GM23338 (cell line): Measurements from ENCODE around the gene CFAP97D2. TPM values are rescaled to one million over a fixed set of nuclear protein-coding genes. Genes with fewer than 3 reads are reported as not detected.

Experiments used
- ATAC-seq: fragments of 200-7000 bp; cut with Tn5 transposase; 3 replicates; pipeline ENCODE4 v1.9.1; 2020
- DNase-seq: peaks from one replicate; pipeline ENCODE4 v3.0.0-alpha.2; 2015; ENCODE audit warnings: low spot score
- H2AFZ ChIP-seq: fragments of 200-600 bp; sonication (generic); 2 replicates; pipeline ENCODE4 v1.8.0; 2016; ENCODE audit warnings: antibody characterized with exemption, mild to moderate bottlenecking, moderate library complexity
- H3F3A ChIP-seq: fragments of 200-600 bp; sonication (generic); replicated peaks from 2 replicates; pipeline ENCODE4 v1.8.0; 2017; ENCODE audit warnings: antibody characterized with exemption, mixed run types, low read depth
- H3K27ac ChIP-seq: fragments of 200-600 bp; sonication (generic); 2 replicates; pipeline ENCODE4 v1.6.1; 2016; ENCODE audit warnings: low read depth
- H3K27me3 ChIP-seq: fragments of 200-600 bp; sonication (generic); 2 replicates; pipeline ENCODE4 v1.8.0; 2016; ENCODE audit warnings: mild to moderate bottlenecking, mixed run types, moderate library complexity; ENCODE audit not compliant: insufficient read depth
- H3K36me3 ChIP-seq: fragments of 200-600 bp; sonication (generic); 2 replicates; pipeline ENCODE4 v1.8.0; 2016; ENCODE audit warnings: mild to moderate bottlenecking; ENCODE audit not compliant: insufficient read depth
- H3K4me1 ChIP-seq: fragments of 200-600 bp; sonication (generic); 2 replicates; pipeline ENCODE4 v1.8.0; 2016; ENCODE audit warnings: mild to moderate bottlenecking, moderate library complexity; ENCODE audit not compliant: insufficient read depth
- H3K4me2 ChIP-seq: fragments of 200-600 bp; sonication (generic); 2 replicates; pipeline ENCODE4 v1.7.1; 2017; ENCODE audit warnings: mixed run types
- H3K4me3 ChIP-seq: fragments of 200-600 bp; sonication (generic); 2 replicates; pipeline ENCODE4 v1.6.1; 2016; ENCODE audit warnings: mixed run types
- H3K79me2 ChIP-seq: fragments of 200-600 bp; sonication (generic); replicated peaks from 2 replicates; pipeline ENCODE4 v1.8.0; 2017; ENCODE audit warnings: mild to moderate bottlenecking; ENCODE audit not compliant: insufficient read depth
- H3K9me2 ChIP-seq: fragments of 200-600 bp; sonication (generic); 2 replicates; pipeline ENCODE4 v1.8.0; 2017; ENCODE audit not compliant: insufficient read depth
- H4K20me1 ChIP-seq: fragments of 200-600 bp; sonication (generic); replicated peaks from 2 replicates; pipeline ENCODE4 v1.8.0; 2017; ENCODE audit warnings: mild to moderate bottlenecking; ENCODE audit not compliant: insufficient read depth
- H3K27ac Mint-ChIP-seq: 2 replicates; pipeline ENCODE4 v1.8.0; 2020; ENCODE audit warnings: inconsistent platforms, mild to moderate bottlenecking, moderate library complexity, mixed read lengths
- H3K27me3 Mint-ChIP-seq: 3 replicates; pipeline ENCODE4 v1.8.0; 2022; ENCODE audit warnings: low read depth, mild to moderate bottlenecking, moderate library complexity, mixed read lengths, inconsistent platforms; ENCODE audit not compliant: insufficient read depth, poor library complexity
- H3K36me3 Mint-ChIP-seq: 3 replicates; pipeline ENCODE4 v1.8.0; 2021; ENCODE audit warnings: low read depth, mild to moderate bottlenecking, inconsistent platforms, moderate library complexity, mixed read lengths
- H3K4me1 Mint-ChIP-seq: 3 replicates; pipeline ENCODE4 v1.8.0; 2020; ENCODE audit warnings: mild to moderate bottlenecking, inconsistent platforms, mixed read lengths
- H3K4me3 Mint-ChIP-seq: 3 replicates; pipeline ENCODE4 v1.8.0; 2021; ENCODE audit warnings: moderate library complexity, mild to moderate bottlenecking, inconsistent platforms, mixed read lengths
- H3K9me3 Mint-ChIP-seq: 3 replicates; pipeline ENCODE4 v1.8.0; 2020; ENCODE audit warnings: moderate library complexity, mild to moderate bottlenecking, inconsistent platforms, mixed read lengths
- CTCF ChIP-seq, 2 experiments: fragments of 200-600 bp in 1 of 2; sonication (generic) in 1 of 2; conservative IDR thresholded peaks; 2 replicates each; pipeline versions ENCODE4 v1.5.1 to v1.6.1; 2016 to 2017; ENCODE audit warnings: antibody characterized with exemption in 2 of 2, low read depth in 2 of 2, mild to moderate bottlenecking in 2 of 2, moderate library complexity in 1 of 2
- EZH2 ChIP-seq: fragments of 200-600 bp; sonication (generic); IDR thresholded peaks from one replicate; pipeline ENCODE4 v1.8.0; 2017; ENCODE audit warnings: antibody characterized with exemption, mild to moderate bottlenecking, low read depth; ENCODE audit not compliant: unreplicated experiment
- EZH2phosphoT487 ChIP-seq: fragments of 200-600 bp; sonication (generic); IDR thresholded peaks from one replicate; pipeline ENCODE4 v1.8.1; 2018; ENCODE audit warnings: antibody characterized with exemption; ENCODE audit not compliant: unreplicated experiment
- JUNB ChIP-seq: IDR thresholded peaks from one replicate; pipeline ENCODE4 v1.6.1; 2016; ENCODE audit warnings: antibody characterized with exemption; ENCODE audit not compliant: unreplicated experiment
- STAT1 ChIP-seq: IDR thresholded peaks from one replicate; pipeline ENCODE4 v1.6.1; 2016; ENCODE audit warnings: antibody characterized with exemption; ENCODE audit not compliant: unreplicated experiment
- ZNF114 ChIP-seq: fragments of 250-450 bp; sonication (Bioruptor Pico); IDR thresholded peaks from 2 replicates; pipeline ENCODE4 v1.5.0; 2020; ENCODE audit warnings: mild to moderate bottlenecking, moderate library complexity
- polyA plus RNA-seq: library from polyadenylated mRNA; unstranded; fragments of >200 nt; fragmentation: Nextera tagmentation; extraction: Ambion mirVana; gene quantifications from 2 replicates; pipeline ENCODE4 v1.2.1, GENCODE V29; 2016
- total RNA-seq: library from RNA; depleted of rRNA; stranded (reverse); fragments of >200 nt; shearing (Covaris generic); gene quantifications from 2 replicates; pipeline ENCODE4 v1.2.3, GENCODE V29; 2014
- TF ChIP-seq, protein P1 (sequence below): fragments of 250-450 bp; sonication (Bioruptor Pico); IDR thresholded peaks from 2 replicates; pipeline ENCODE4 v1.5.0; 2020; ENCODE audit warnings: mild to moderate bottlenecking, moderate library complexity

CFAP97D2 gene
- total and polyA plus RNA-seq, 2 experiments from 2014 or later = not detected

- H3K27me3 ChIP-seq = no peaks in the 10 kb centered on the region
- peaks cover 4% of the 10 kb centered on the region; the same call in 1 of the 2 replicates for H3K4me1 ChIP-seq
- Mint-ChIP-seq H3K27ac (no peak overlapping the region), H3K4me3 (no peak overlapping the region), H3K27me3 (peaks cover 7% of the 10 kb centered on the region), H3K36me3 (peaks cover 95% of the 10 kb centered on the region), H3K9me3 (no peaks in the 10 kb centered on the region), H3K4me1 (peaks cover 16% of the 10 kb centered on the region)
- H4K20me1 ChIP-seq = peaks cover 21% of the 10 kb centered on the region
- H3F3A ChIP-seq = no peaks in the 10 kb centered on the region; the same call in none of the 2 replicates
- H3K4me2 ChIP-seq = no peak overlapping the region
- 0 out of 4 replicates have a peak, but pooled peaks have one; percentile 22 to 29 for TF ChIP-seq CTCF (conservative IDR thresholded peaks at IDR 0.05; ENCODE audit: low read depth in 2 of 2)
- TF ChIP-seq EZH2phosphoT487 = no peak
- peaks cover 4% of the 10 kb centered on the region; the same call in 1 of the 2 replicates for H3K79me2 ChIP-seq
- H3K4me3 ChIP-seq = no peak overlapping the region
- peaks cover 80% of the 10 kb centered on the region for H3K36me3 ChIP-seq
- H2AFZ ChIP-seq = no peak overlapping the region
- H3K27ac ChIP-seq = no peak overlapping the region
- no peaks in the 10 kb centered on the region for H3K9me2 ChIP-seq
- DNase-seq (no peak), ATAC-seq (no peak)
Observed at GRCh38 chr13:114244637-114245036, 65.6 kb downstream of the CFAP97D2 start.

- Histone ChIP-seq H2AFZ (no peak overlapping the region), H4K20me1 (peaks cover 21% of the 10 kb centered on the region), H3K27ac (no peak overlapping the region), H3F3A (no peaks in the 10 kb centered on the region), H3K9me2 (no peaks in the 10 kb centered on the region), H3K36me3 (peaks cover 70% of the 10 kb centered on the region), H3K4me3 (no peak overlapping the region), H3K4me2 (no peak overlapping the region), H3K27me3 (no peaks in the 10 kb centered on the region), H3K4me1 (0 out of 2 replicates have a peak, but pooled peaks cover 2% of the 10 kb centered on the region), H3K79me2 (peaks cover 3% of the 10 kb centered on the region; the same call in 1 of the 2 replicates)
- peaks cover 6% of the 10 kb centered on the region for H3K4me1 Mint-ChIP-seq
- peaks cover 87% of the 10 kb centered on the region for H3K36me3 Mint-ChIP-seq
- H3K9me3 Mint-ChIP-seq = no peaks in the 10 kb centered on the region
- DNase-seq (no peak), ATAC-seq (no peak)
- H3K4me3 Mint-ChIP-seq = no peak overlapping the region
- no peak overlapping the region for H3K27ac Mint-ChIP-seq
- peaks cover 2% of the 10 kb centered on the region for H3K27me3 Mint-ChIP-seq
- TF ChIP-seq ZNF114 (CRISPR knock-in tag) (no peak), JUNB (no peak), CTCF (conservative IDR thresholded peaks at IDR 0.05; ENCODE audit: low read depth in 2 of 2) (no peak), EZH2 (no peak), STAT1 (no peak)
- TF ChIP-seq, protein P1, sequence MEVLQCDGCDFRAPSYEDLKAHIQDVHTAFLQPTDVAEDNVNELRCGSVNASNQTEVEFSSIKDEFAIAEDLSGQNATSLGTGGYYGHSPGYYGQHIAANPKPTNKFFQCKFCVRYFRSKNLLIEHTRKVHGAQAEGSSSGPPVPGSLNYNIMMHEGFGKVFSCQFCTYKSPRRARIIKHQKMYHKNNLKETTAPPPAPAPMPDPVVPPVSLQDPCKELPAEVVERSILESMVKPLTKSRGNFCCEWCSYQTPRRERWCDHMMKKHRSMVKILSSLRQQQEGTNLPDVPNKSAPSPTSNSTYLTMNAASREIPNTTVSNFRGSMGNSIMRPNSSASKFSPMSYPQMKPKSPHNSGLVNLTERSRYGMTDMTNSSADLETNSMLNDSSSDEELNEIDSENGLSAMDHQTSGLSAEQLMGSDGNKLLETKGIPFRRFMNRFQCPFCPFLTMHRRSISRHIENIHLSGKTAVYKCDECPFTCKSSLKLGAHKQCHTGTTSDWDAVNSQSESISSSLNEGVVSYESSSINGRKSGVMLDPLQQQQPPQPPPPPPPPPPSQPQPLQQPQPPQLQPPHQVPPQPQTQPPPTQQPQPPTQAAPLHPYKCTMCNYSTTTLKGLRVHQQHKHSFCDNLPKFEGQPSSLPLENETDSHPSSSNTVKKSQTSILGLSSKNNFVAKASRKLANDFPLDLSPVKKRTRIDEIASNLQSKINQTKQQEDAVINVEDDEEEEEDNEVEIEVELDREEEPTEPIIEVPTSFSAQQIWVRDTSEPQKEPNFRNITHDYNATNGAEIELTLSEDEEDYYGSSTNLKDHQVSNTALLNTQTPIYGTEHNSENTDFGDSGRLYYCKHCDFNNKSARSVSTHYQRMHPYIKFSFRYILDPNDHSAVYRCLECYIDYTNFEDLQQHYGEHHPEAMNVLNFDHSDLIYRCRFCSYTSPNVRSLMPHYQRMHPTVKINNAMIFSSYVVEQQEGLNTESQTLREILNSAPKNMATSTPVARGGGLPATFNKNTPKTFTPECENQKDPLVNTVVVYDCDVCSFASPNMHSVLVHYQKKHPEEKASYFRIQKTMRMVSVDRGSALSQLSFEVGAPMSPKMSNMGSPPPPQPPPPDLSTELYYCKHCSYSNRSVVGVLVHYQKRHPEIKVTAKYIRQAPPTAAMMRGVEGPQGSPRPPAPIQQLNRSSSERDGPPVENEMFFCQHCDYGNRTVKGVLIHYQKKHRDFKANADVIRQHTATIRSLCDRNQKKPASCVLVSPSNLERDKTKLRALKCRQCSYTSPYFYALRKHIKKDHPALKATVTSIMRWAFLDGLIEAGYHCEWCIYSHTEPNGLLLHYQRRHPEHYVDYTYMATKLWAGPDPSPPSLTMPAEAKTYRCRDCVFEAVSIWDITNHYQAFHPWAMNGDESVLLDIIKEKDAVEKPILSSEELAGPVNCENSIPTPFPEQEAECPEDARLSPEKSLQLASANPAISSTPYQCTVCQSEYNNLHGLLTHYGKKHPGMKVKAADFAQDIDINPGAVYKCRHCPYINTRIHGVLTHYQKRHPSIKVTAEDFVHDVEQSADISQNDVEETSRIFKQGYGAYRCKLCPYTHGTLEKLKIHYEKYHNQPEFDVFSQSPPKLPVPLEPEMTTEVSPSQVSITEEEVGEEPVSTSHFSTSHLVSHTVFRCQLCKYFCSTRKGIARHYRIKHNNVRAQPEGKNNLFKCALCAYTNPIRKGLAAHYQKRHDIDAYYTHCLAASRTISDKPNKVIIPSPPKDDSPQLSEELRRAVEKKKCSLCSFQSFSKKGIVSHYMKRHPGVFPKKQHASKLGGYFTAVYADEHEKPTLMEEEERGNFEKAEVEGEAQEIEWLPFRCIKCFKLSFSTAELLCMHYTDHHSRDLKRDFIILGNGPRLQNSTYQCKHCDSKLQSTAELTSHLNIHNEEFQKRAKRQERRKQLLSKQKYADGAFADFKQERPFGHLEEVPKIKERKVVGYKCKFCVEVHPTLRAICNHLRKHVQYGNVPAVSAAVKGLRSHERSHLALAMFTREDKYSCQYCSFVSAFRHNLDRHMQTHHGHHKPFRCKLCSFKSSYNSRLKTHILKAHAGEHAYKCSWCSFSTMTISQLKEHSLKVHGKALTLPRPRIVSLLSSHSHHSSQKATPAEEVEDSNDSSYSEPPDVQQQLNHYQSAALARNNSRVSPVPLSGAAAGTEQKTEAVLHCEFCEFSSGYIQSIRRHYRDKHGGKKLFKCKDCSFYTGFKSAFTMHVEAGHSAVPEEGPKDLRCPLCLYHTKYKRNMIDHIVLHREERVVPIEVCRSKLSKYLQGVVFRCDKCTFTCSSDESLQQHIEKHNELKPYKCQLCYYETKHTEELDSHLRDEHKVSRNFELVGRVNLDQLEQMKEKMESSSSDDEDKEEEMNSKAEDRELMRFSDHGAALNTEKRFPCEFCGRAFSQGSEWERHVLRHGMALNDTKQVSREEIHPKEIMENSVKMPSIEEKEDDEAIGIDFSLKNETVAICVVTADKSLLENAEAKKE (CRISPR knock-in tag) = no peak
Observed at GRCh38 chr13:114248011-114248410, 69.0 kb downstream of the CFAP97D2 start.
